ENCODE measurements around the gene WWOX.

WWOX gene

DNA sequence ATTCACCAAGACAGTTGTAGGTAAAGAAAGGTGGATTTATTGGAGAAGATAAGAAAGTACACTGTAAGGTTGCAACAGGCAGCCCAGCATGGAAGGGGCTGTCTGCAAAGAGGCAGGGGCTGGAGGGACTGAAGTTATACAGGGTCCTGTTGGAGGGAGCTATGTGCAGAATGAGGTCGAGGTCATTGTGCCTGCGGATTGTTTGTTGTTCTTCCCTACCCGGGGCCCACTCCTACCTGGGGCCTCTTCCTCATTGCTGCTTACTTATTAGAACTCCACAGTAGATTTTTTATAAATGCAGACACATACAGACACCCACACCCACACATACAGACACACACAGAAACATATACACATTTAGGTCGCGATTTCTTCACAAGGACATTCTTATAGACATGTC lies 1034.8 kb downstream of the WWOX start:
- DNase-seq (ENCODE audit: low read depth in 2 of 2) = no peak

DNA sequence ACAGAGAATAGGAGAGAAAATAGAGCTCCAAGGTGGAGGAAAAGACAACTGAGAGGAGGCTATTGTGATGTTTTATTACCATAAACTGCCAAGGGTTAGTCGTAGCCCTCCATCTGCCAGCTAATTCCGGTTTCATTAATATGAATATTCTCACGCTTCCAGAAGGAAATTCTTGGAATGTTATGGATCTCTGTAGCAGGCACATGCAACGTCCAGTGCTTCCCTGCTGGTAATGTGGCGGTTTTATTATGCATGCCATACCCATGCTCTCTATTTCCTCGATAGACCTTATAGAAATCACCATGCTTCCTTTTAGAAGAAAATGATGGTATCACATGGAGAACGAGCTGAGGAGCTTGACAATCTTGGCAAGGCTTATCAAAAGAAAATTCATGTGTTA lies 1037.5 kb downstream of the WWOX start:
- DNase-seq (ENCODE audit: low read depth in 2 of 2) = no peak

DNA sequence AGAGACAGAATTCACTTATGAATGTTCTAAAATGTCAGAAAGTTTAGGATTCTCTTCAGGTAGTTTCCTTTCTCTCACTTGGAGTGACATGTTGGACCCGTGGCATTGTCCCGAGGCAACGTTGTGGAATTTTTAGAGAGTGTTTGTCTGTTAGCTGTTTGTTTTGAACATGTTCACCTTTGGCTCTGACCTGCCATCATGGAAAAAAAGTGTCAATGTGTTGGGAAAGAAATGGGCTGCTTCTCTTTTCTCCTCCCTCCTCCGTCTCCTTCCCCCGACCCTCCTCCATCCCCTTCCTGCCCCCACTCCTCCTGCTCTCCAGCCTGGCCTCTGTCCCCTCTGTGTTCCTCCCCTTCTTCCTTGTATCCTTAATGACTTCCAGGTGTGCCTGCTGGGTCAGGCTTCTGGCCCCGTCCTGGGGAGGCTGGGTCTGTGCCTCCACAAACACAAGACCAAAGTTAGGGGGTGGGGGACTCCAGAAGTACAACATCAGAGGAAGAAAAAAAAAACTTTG lies 1038.0 kb downstream of the WWOX start:
- DNase-seq (ENCODE audit: low read depth in 2 of 2) = no peak

DNA sequence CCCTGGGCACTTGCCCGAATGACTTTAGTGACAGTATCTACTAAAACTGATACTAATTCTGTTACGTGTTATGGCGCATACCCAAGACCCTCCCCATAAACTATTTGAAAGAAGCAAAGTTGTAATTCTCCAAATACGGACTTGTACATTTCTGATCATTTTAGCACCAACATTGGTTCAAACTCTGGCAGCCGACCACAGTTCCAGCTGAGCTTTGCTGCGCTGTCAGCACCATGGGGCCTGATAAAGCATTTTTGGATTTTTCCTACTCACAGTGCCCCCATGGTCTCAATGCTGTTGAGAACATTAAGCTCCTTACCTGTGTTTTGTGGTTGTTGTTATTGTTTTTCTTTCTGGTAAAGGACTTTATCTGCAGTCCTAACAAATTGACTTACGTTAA lies 1040.3 kb downstream of the WWOX start:
- DNase-seq (ENCODE audit: low read depth in 2 of 2) = no peak

DNA sequence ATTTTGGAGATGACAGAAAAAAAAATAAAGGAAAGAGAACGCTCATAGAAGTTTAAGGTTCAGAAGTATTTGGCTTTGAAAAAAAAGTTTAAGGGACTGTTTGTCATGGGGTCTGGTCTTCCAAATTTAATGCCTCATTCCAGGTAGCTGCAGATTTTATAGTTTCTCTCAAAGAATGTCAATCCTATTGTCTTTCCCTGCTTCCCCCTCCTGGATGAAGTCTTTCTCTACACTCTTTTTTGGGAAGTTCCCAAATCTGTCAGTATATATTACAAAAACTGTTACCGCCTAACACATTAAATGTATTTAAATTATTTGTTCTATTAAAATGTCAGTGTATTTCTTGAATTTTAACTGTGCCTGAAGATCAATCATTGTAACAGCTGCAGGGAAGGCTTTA lies 1043.6 kb downstream of the WWOX start:
- DNase-seq (ENCODE audit: low read depth in 2 of 2) = no peak

DNA sequence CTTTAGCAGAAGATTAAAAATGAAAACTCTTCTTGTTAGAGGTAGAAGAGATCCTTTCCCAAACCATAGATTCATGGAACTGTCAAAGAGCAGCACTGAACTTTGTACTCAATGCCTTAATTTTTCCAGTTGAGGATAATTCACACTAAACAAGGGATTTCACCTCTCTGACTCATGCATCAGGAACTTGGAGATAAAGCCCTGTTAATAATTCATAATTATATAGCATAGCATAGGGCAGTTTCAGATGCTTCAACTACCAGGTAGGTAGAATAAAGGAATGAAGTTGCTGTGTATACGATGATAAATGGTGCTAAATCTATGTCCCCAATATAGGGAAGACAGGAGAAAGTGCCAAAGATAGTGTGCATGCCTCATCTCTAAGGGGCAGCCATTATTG lies 1050.7 kb downstream of the WWOX start:
- no peak for DNase-seq (ENCODE audit: low read depth in 2 of 2)

DNA sequence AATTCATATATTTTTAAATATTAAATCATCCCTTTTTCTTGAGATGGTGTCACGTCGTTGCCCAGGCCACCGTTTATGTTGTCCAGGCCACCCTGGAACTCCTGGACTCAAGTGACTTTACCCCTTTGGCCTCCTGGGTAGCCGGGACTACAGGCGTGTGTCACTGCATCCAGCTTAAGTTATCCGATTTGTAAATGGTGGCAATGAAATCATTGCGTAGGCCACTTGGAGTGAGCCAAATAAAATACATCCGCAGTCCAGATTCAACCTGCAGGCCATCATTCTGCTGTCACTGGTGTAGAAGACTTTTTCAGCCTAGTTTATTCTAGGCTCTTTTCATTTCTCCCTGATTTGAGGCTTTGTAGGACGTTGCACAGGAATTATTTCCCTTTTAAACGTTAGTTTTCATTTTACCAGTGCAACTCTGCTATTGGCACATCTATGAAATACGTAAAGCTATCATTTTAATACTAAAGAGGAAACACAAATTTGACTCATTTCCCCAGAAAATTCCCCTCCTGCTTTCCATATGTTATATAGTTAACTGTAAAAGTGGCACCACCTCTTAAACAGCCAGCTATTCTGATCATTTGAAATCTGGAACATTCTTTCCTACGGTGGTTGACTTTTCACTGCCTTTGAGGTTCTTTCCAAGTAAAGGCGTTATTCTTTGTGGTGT lies 1051.3 kb downstream of the WWOX start:
- no peak for DNase-seq (ENCODE audit: low read depth in 2 of 2)

DNA sequence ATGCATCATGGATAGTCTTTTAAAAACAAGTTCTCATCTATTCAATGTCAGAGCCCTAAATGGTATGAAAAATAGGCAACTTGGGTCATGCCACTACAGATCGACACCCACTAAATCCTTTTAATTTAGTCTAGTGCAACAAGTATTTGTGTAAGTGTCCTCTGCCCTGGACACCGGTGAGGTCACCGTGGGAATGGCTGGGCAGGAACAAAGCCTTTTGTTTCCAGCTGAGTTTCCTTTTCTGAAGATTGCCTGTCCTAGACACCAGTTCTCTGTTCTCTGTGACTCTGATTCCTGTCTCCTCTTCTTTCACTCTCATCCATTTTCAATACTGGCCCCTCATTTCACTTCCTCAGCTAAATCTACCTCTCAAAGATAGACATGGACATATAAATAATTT lies 1054.6 kb downstream of the WWOX start:
- DNase-seq (ENCODE audit: low read depth in 2 of 2) = no peak

DNA sequence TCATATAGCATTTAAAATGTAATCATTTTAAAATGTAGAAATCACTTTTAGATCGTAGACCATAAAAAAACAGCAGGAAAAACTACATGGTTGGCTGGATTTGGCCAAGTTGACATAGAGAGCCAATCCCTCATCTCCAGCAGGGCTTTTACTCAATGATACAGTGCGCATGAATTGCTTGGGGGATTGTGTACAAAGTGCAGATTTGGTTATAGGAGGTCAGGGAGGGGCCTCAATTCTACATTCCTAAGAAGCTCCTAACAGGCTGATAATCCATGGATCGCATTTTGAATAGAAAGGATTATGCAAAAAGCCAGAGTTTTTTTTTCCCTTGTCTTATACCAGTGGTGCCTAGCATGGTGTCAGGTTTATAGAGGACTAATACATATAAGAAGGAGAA lies 1056.0 kb downstream of the WWOX start:
- no peak for DNase-seq (ENCODE audit: low read depth in 2 of 2)

DNA sequence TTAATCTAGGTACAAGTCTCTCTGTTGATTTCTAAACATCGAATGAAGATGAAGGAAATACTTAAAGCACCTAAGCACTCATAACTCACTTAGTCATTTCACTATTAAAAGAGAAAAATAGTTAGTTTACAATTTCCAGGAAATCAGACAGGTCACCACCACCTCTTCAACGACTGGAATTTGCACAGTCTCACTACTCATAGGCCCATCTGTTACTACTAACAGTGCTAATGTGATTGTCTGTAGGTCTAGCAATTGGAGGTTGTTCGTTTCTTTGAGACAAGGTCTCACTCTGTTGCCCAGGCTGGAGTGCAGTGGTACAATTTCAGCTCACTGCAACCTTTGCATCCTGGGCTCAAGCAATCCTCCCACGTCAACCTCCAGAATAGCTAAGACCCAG lies 1056.5 kb downstream of the WWOX start:
- no peak for DNase-seq (ENCODE audit: low read depth in 2 of 2)

DNA sequence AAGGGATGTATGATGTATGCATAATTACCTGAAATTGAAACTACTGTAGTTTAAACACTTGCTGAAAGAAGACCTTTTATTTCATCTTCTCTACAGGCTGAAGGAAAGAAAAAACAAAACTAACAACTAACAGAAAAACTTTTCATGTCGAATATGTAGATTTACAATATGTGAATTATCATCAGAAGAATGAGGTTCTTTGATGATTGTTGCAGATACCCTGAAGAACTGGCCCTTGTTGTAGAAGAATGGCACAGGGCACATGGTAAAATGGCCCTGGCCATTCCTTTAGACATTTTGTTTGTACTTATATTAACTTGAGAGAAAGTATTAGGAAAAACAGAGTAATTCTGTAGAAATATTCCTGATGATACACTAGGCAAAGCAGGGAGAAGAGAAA lies 1057.3 kb downstream of the WWOX start:
- DNase-seq (ENCODE audit: low read depth in 2 of 2) = no peak

DNA sequence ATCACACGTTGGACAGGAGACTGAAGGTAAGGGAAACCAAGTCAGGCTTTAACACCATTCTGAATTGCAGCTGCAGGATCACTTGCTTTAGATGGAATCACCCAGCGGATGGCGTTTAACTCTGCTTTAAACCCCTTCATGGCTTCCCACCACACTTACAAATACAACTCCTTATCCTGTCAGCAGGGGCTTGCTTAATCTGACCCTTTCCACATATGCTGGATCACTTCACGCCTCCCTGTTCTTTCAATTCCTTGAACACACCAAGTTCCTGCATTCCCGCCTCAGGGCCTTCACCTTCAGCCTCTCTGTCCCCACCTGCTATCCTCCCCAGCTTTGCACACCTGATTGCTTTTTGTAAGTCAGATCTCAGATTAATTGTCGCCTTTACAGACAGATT lies 1058.9 kb downstream of the WWOX start:
- DNase-seq (ENCODE audit: low read depth in 2 of 2) = no peak

DNA sequence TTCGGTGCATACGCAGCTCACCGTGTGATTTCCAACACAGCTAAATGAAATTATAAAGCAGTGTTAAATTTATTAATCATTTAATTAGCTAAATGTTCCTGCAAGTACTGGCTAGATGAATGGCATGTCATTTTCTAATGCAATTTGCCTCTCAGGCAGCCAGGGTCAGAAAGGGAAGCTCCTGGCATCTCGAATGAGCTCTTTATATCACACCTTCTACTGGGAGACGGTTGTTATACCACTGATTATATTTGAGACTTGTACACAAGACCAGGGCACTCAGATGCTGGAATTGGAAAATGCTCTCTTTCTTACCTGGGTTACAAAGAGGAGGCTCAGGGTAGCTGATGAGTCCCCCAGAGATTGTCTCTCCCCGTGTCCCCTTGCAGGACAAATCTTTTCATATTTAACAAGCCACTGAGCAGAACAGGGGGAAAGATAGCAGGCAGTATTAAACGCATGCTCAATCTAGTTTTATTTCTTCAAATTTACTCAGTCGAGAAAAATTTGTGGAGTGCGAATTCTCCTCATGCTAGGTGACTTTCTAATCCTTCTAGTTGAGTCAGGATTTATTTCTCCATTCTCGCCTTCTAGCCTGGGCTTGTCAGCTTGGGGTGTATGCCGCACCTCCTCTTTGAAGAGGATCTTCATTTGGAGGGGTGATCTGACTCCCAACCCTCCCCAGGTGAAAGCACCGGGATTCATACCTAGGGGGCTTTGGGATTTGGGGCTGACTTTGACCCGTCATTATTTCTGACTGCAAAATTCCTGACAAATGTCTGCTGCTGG lies 1060.0 kb downstream of the WWOX start:
- DNase-seq (ENCODE audit: low read depth in 2 of 2) = no peak

DNA sequence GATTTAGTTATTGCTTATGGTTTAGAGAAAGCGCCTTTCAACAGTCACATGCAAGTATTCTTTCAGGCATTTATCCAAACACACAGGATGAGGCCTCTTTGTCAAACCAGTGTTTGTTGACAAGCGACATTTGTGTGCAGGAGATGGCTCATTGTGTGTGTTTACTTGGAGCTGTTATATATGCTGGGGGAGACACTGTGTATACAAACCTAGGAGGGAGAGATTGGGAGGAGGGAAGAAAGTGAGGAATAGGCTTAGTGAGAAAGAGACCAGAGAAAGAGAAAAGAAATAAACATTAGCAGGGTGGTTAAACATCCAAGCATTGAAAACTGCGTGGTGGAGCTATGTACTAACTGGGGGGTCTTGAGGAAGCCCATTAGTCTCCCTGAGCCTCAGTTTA lies 1063.5 kb downstream of the WWOX start:
- no peak for DNase-seq (ENCODE audit: low read depth in 2 of 2)

DNA sequence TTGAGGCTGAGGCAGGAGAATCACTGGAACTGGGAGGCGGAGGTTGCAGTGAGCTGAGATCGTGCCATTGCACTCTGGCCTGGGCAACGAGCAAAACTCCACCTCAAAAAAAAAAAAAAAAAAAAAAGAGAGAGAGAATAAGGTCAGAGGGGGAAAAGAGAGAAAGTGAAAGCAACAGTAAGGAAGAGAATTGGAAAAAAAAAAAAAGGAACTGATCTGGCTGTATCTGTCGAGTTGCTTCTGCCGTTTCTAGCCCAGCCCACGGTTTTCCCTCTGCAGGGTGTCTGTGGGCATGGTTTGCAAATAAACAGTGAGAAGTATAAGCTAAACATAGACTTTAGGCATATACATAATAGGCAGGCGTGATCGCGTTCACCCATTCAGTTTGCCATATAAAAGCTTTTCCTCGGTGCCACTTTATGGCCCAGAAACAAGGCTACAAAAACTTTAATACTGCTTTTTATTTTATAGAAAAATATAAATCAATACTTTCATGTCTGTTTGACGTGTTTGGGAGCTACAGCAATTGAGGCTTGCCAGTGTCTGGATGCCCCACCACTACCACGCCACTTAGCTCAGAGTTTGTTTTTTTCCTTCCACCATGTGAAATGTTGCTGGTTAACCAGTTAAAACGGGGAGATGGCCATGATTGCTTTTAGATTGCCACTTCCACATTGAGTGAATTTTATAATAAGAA lies 1064.4 kb downstream of the WWOX start:
- DNase-seq (ENCODE audit: low read depth in 2 of 2) = no peak

DNA sequence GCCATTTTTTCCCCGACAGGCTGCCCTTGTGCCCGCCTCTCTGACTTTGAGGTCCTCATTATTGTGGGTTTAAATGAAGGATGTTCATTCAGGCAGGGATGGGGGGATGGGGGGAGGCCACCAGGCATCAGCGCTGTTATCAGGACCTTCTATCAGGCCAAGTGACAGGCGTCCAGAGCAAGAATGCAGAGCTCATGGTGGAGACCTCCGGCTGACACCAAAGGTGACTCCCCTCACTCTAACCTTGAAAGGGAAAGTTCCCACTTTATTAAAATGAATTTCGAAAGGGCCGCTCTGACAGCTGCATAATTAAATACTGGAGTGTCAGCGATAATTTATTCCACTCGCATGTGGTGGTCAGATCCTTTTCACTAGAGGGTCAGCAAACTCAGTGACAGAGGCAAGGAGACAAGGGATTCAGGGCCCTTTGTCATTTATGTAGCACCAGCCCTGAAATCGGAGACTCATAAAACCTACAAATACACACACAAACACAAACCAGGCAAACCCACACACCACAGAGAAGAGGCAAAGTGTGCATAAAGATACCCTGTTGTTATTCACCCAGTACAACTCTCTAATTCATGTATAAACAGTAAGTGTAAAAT lies 1065.0 kb downstream of the WWOX start:
- no peak for DNase-seq (ENCODE audit: low read depth in 2 of 2)

DNA sequence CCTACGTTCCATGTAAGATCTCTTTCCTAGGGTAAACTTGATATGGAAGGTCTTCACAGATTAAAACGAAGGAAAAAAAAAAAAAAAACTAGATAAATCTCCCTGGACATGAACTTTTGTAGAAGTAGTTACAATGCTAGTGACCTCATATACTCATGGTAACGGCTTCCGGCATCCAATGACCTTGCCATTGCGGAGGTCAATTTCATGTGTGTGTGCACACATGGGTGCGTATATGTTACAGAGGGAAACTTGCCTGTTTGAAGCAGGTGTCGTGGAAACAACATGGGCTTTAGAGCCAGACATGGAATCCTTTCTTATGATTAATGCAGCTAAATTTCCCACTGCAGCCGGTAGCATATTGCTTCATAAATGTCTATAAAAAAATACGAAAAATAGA lies 1065.6 kb downstream of the WWOX start:
- DNase-seq (ENCODE audit: low read depth in 2 of 2) = no peak

DNA sequence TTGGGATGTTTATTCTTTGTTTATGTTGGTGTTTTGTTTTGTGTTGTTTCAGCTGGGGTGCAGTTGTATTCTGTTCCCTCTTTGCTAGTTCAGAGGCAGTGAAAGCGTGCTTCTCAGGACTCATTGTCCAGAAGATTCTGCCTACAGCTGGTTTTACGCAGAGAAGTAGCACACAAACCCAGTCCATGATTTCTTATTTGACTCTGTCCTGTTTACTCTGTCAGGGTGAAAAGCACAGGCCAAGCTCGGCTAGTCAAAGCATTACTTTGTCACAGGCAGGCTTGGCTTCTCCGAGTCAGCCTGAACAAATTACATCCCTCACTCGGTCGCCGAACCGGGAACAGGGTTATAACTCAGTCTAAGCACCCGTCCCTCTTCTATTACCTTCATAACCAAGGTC lies 1066.1 kb downstream of the WWOX start:
- no peak for DNase-seq (ENCODE audit: low read depth in 2 of 2)

DNA sequence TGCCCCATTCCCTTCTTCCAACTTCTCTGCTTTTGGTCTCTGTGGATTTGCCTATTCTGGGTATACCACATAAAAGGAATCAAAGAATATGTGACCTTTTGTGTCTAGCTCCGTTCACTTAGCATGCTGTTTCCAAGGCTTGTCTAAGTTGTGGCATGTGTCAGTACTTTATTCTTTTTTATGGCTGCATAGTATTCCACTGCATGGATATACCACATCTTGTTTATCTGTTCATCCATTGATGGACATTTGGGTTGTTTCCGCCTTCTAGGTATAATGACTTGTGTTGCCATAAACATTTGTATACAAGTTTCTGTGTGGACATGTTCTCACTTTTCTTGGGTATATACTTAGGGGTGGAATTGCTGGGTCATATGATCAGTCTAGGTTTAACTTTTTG lies 1068.4 kb downstream of the WWOX start:
- DNase-seq (ENCODE audit: low read depth in 2 of 2) = no peak

DNA sequence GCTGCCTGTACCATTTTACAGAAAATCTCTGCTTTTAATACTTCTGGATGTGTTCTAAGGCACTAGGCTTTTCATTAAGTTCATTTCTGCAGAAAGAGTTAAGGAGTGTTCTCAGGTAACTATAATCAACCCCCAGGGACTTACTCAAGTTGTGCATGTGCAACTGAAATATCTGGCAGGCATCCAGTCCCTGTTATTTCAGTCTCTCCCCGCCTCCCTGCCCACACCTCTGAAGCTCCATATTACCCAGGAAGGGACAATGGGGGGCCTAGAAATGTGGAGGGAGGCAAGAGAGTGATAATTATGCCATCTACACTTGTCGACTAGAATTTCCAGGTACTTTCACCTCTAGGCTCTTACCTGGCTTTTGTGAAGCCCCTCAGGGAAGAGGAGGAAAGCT lies 1068.9 kb downstream of the WWOX start:
- DNase-seq (ENCODE audit: low read depth in 2 of 2) = no peak

DNA sequence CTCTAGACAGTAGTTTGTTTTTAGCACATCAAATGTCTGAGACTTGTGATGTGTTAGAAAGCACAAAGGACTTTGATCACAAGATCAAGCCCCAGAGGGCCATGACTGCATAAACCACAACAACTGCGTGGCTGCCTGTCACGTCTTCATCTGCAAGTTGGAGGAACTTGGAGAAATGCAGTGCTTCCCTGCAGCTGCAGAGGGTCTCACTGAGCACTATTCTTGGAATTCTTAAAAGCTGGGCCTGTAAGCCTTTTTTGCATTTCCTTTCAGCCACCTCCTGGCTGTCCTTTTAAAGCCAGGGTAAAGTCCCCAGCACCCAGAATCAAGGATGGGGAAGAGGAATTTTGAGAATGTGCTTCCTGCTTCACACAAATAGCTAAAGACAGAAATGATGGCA lies 1069.8 kb downstream of the WWOX start:
- DNase-seq (ENCODE audit: low read depth in 2 of 2) = no peak

DNA sequence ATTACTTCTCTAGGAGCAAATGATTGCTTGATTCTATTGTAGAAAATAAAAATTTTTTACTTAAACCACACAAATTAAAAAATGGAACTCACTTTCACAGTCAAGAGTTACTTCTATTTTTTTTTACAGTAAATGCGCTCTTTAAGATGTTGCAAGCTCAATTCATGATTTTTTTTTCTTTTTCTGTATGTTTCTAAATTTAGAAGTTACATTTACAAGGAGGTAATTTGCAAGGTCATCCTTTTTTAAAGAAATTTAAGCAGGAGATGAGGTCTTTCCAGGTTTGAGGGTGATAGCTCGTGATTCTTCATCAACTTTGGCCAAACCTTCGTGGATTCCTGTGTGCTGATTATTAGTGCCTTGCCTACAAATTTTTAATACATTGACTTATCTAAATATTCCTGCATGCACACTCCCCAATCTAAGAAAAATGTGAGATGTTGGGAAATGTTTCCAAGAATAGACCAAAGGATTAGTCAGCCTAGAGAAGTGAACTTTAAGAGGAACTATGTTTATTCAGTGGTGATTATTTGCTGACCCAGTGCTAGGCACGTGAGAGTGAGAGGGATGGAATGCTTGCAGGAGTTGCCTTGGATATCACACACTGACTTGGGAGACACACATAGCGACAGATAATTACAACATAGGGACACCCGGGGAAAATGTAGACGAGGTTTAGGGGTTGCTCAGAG lies 1071.2 kb downstream of the WWOX start:
- no peak for DNase-seq (ENCODE audit: low read depth in 2 of 2)

Measured in activated CD8-positive, alpha-beta memory T cell treated with anti-CD3 and anti-CD28 coated beads for 4 hours (primary cell).